Measurements from ENCODE around the gene ELL2.

DNA sequence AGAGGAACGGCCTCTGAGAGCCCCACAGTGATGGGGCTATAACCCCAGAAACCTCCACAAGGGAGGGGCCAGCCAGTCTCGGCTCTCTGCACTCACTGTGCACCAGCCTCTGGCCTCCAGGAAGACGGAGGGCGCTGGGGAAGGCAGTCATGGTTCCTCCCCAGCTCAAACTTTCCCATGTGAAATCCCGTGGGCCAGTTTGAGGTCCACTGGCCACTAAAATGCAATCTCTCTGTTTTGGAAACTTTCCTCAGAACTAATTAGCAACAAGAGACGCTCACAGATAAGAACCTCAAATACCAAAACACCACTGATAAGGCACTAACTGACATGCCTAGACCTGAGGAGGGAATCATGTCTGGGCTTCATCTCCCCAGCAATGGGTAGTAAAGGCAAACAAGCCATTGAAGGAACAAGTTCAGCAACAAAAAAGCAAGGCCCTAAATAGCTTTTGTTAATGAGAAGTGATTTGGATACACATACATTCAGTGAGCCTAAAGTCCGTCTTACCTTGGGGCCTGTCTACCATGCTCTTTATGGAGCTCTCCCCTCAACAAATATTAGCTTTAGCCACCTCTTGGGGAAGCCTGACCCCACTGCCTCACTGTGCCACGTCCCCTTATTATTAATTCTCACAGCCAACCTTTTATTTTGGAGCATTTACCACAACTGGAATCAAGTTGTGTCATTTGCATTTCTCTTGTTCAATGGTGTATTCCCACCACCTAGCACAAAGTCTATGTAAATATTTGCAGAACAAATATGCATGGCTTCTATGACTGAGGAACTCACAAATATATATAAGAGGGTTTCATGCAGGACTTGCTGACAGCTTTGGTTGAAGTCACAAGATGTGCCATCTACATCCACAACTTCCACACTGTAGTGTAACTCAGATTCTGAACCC is 83.0 kb downstream of the ELL2 start:
- TF ChIP-seq POLR2AphosphoS5 (IDR thresholded peaks at IDR 0.05; ENCODE audit: low read depth, low read length) (no peak), TAF1 (IDR thresholded peaks at IDR 0.05; ENCODE audit: low read depth, low read length) (no peak)
